IPS-NIHi7 (cell line): ENCODE data around the gene ATP1B4.

Experiments
- DNase-seq: peaks from one replicate; pipeline ENCODE4 v3.0.0; 2012; ENCODE audit warnings: mixed read lengths; ENCODE audit errors: extremely low spot score

Gene ATP1B4

GRCh38 chrX:120372667-120373370, 10.9 kb downstream of the ATP1B4 start:
- DNase-seq = no peak

GRCh38 chrX:120377179-120377578, 15.3 kb downstream of the ATP1B4 start:
- DNase-seq = no peak

- no peak for DNase-seq
Observed at GRCh38 chrX:120377715-120378114, 15.8 kb downstream of the ATP1B4 start.

GRCh38 chrX:120378570-120378969, 16.7 kb downstream of the ATP1B4 start:
- no peak for DNase-seq

GRCh38 chrX:120379937-120380681, 18.2 kb downstream of the ATP1B4 start:
- no peak for DNase-seq

- peak; percentile 43 for DNase-seq
Observed at GRCh38 chrX:120380699-120381098, 18.8 kb downstream of the ATP1B4 start.

GRCh38 chrX:120401301-120401700, 39.4 kb downstream of the ATP1B4 start:
- no peak for DNase-seq

- DNase-seq = no peak
Observed at GRCh38 chrX:120402369-120402768, 40.5 kb downstream of the ATP1B4 start.

- no peak for DNase-seq
Observed at GRCh38 chrX:120406638-120407037, 44.7 kb downstream of the ATP1B4 start.

- peak; percentile 11 for DNase-seq
Observed at GRCh38 chrX:120408168-120408567, 46.3 kb downstream of the ATP1B4 start.

- no peak for DNase-seq
Observed at GRCh38 chrX:120419463-120419862, 57.6 kb downstream of the ATP1B4 start.

- DNase-seq = no peak
Observed at GRCh38 chrX:120426599-120426998, 64.7 kb downstream of the ATP1B4 start.

- DNase-seq = no peak
Observed at GRCh38 chrX:120428309-120428708, 66.4 kb downstream of the ATP1B4 start.

- no peak for DNase-seq
Observed at GRCh38 chrX:120429776-120430540, 68.1 kb downstream of the ATP1B4 start.
